HepG2 (cell line): ENCODE data around the gene PTGIS. TPM values are rescaled to one million over a fixed set of nuclear protein-coding genes. Genes with fewer than 3 reads are reported as not detected.

Experiments
- ATAC-seq: fragments of 200-7000 bp; cut with Tn5 transposase; 3 replicates; pipeline ENCODE4 v1.9.1; 2020; ENCODE audit warnings: mild to moderate bottlenecking, moderate library complexity
- BruUV-seq: library from RNA; stranded (reverse); fragments of 400-500 nt; replicated peaks from 2 replicates; lab custom pipeline; 2021; lab: Mats Ljungman, UMichigan
- CTCF ChIA-PET: fragments of 300-600 bp; formaldehyde crosslinking; extraction: SDS; loops from one replicate; lab custom pipeline; 2021; ENCODE audit warnings: low total read pairs, inconsistent platforms, low intra/inter-chr PET ratio; lab: Yijun Ruan, JAX
- POLR2A ChIA-PET: fragments of 350-600 bp; sonication (Branson Sonifier 250); formaldehyde crosslinking; loops from one replicate; lab custom pipeline; 2020; ENCODE audit warnings: antibody characterized with exemption, inconsistent platforms; lab: Yijun Ruan, JAX
- DNase-seq: peaks from one replicate; pipeline ENCODE4 v3.0.0-alpha.2; 2015; ENCODE audit warnings: low spot score
- FAIRE-seq: peaks from 3 replicates; lab custom pipeline; 2011; peaks lifted over from hg19 to GRCh38; lab: Jason Lieb, UNC
- H2AFZ ChIP-seq: one replicate; pipeline ENCODE4 v1.6.1; 2011; ENCODE audit warnings: low read length, inconsistent platforms
- H3K27ac ChIP-seq: fragments of 300-600 bp; 3 replicates; pipeline ENCODE4 v1.8.0; 2011; ENCODE audit warnings: mixed run types, mild to moderate bottlenecking, mixed read lengths, low read length, inconsistent platforms; ENCODE audit not compliant: insufficient read depth; ENCODE audit errors: extremely low read length
- H3K27me3 ChIP-seq, 2 experiments: fragments of 200-600 bp in 1 of 2; 2 replicates in 1 of 2; 3 replicates in 1 of 2; pipeline versions ENCODE4 v1.6.0 to v1.8.0; 2011; ENCODE audit warnings: low read length in 2 of 2, mild to moderate bottlenecking in 2 of 2, moderate library complexity in 2 of 2, inconsistent platforms in 1 of 2; ENCODE audit not compliant: insufficient read depth in 2 of 2, control insufficient read depth in 1 of 2
- H3K36me3 ChIP-seq, 2 experiments: fragments of 200-600 bp in 1 of 2; replicated peaks in 1 of 2; 2 replicates in 1 of 2; 3 replicates in 1 of 2; pipeline versions ENCODE4 v1.5.1 to v1.8.0; 2011; ENCODE audit warnings: low read length in 2 of 2, inconsistent platforms in 1 of 2; ENCODE audit not compliant: insufficient read depth in 2 of 2, control insufficient read depth in 1 of 2
- H3K4me1 ChIP-seq: 2 replicates; pipeline ENCODE4 v1.5.1; 2012; ENCODE audit warnings: low read length, inconsistent platforms; ENCODE audit not compliant: insufficient read depth
- H3K4me2 ChIP-seq: 2 replicates; pipeline ENCODE4 v1.6.0; 2011; ENCODE audit warnings: low read depth, low read length, inconsistent platforms
- H3K4me3 ChIP-seq, 3 experiments: fragments of 200-600 bp in 1 of 3; sonication (generic), shearing (Covaris generic) in 1 of 3; replicated peaks in 1 of 3; 2 replicates each; pipeline ENCODE4 v1.5.1; 2011 to 2016; ENCODE audit warnings: low read length in 3 of 3, inconsistent platforms in 2 of 3, low read depth in 2 of 3, mild to moderate bottlenecking in 2 of 3, control low read depth in 1 of 3, mixed read lengths in 1 of 3; ENCODE audit not compliant: insufficient read depth in 1 of 3
- H3K79me2 ChIP-seq: one replicate; pipeline ENCODE4 v1.6.1; 2011; ENCODE audit warnings: low read length, inconsistent platforms; ENCODE audit not compliant: insufficient read depth
- H3K9ac ChIP-seq: 2 replicates; pipeline ENCODE4 v1.6.0; 2011; ENCODE audit warnings: mild to moderate bottlenecking, low read depth, low read length, inconsistent platforms; ENCODE audit not compliant: insufficient read depth
- H3K9me3 ChIP-seq: 2 replicates; pipeline ENCODE4 v1.5.1; 2012; ENCODE audit warnings: mild to moderate bottlenecking, low read length
- H4K20me1 ChIP-seq: 2 replicates; pipeline ENCODE4 v1.6.0; 2011; ENCODE audit warnings: inconsistent platforms, mild to moderate bottlenecking, low read length, moderate library complexity; ENCODE audit not compliant: insufficient read depth
- FOSL2 ChIP-seq: sonication (generic); formaldehyde crosslinking; IDR thresholded peaks from 2 replicates; pipeline ENCODE4 v1.4.0; 2020; ENCODE audit warnings: missing genetic modification reagents
- HIVEP1 ChIP-seq: sonication (generic); formaldehyde crosslinking; IDR thresholded peaks from 2 replicates; pipeline ENCODE4 v1.4.0; 2020; ENCODE audit warnings: mild to moderate bottlenecking, missing genetic modification reagents
- ZFP36 ChIP-seq: fragments of 150-350 bp; IDR thresholded peaks from 2 replicates; pipeline ENCODE4 v1.6.1; 2018; ENCODE audit warnings: borderline replicate concordance, low read length, low read depth; ENCODE audit not compliant: partially characterized antibody
- ZNF7 ChIP-seq: IDR thresholded peaks from 2 replicates; pipeline ENCODE4 v1.6.1; 2016; ENCODE audit warnings: missing biosample characterization, missing genetic modification reagents
- ZSCAN20 ChIP-seq: sonication (generic); formaldehyde crosslinking; IDR thresholded peaks from 2 replicates; pipeline ENCODE4 v1.4.0; 2020; ENCODE audit warnings: missing genetic modification reagents, mild to moderate bottlenecking, borderline replicate concordance
- WGBS: methylation state at CpG from one replicate; pipeline ENCODE4 v1.1.6; 2017; ENCODE audit warnings: low lambda C conversion rate; 5-methylcytosine and 5-hydroxymethylcytosine counted together
- in situ Hi-C: cut with HindIII; loops from 2 replicates; pipeline ENCODE4 v1.10.0; 2017; ENCODE audit warnings: low pct_unique_long_range_greater_than_20kb; ENCODE audit not compliant: extremely low pct_ligation_motif_present
- intact Hi-C: fragments of 100-400 bp; cut with micrococcal nuclease; formaldehyde crosslinking; loops from one replicate; pipeline ENCODE4 v1.10.0; 2022; ENCODE audit not compliant: unreplicated experiment
- polyA plus RNA-seq, 8 experiments: library from polyadenylated mRNA; depleted of rRNA in 3 of 8; stranded (reverse) in 7 of 8; unstranded in 1 of 8; fragments of >200 nt; fragmentation: Illumina TruSeq in 4 of 8; extraction: Trizol in 4 of 8; gene quantifications; 2 replicates each; pipeline versions ENCODE4 v1.2.1 to v1.2.3, GENCODE V29; 2011 to 2016; ENCODE audit warnings: low read depth in 4 of 8, missing spikeins in 1 of 8, mixed read lengths in 1 of 8; ENCODE audit not compliant: insufficient read depth in 1 of 8
- total RNA-seq, 5 experiments: library from RNA; depleted of rRNA; stranded (reverse); fragments of >200 nt; fragmentation: Illumina TruSeq; extraction: Trizol; gene quantifications; 2 replicates each; pipeline ENCODE4 v1.2.3, GENCODE V29; 2016; ENCODE audit warnings: low read depth in 1 of 5

PTGIS gene
- total and polyA plus RNA-seq, 2 of the 13 experiments (the other 11 are each of a cell fraction or from before 2014, with no cell fraction given) = not detected

GRCh38 chr20:49490689-49491088, 77.2 kb downstream of the PTGIS start:
- WGBS = 13% methylated on average over 1 of the region's 1 CpG
- FAIRE-seq (no peak), ATAC-seq (peak; percentile 71), DNase-seq (peak; percentile 36)
- Histone ChIP-seq H3K79me2 (no peaks in the 10 kb centered on the region), H2AFZ (no peak overlapping the region), H3K27ac (no peak overlapping the region), H3K4me3 (no peak overlapping the region), H3K9me3 (no peaks in the 10 kb centered on the region), H4K20me1 (no peaks in the 10 kb centered on the region), H3K4me2 (no peak overlapping the region), H3K27me3 (peaks cover 1 to 5% of the 10 kb centered on the region in 2 experiments; a peak in 2 of 5 replicates), H3K36me3 (no peaks in the 10 kb centered on the region), H3K9ac (no peak overlapping the region), H3K4me1 (no peaks in the 10 kb centered on the region)
- in situ Hi-C loops = no loop called here
- BruUV-seq = no TSS peak
- ChIA-PET POLR2A (no interaction called here), CTCF (interaction anchor here (1.9 kb wide), 1 partner anchor 157 kb away, joined by 6 read pairs; no protein-coding TSS in a partner anchor)
- peak; percentile 77 for TF ChIP-seq ZNF7 (CRISPR knock-in tag)
- TF ChIP-seq FOSL2 (CRISPR knock-in tag) = peak; percentile 43; the same call in 1 of the 2 replicates
- TF ChIP-seq ZSCAN20 (CRISPR knock-in tag) = no peak
- intact Hi-C loops = no loop called here

DNA sequence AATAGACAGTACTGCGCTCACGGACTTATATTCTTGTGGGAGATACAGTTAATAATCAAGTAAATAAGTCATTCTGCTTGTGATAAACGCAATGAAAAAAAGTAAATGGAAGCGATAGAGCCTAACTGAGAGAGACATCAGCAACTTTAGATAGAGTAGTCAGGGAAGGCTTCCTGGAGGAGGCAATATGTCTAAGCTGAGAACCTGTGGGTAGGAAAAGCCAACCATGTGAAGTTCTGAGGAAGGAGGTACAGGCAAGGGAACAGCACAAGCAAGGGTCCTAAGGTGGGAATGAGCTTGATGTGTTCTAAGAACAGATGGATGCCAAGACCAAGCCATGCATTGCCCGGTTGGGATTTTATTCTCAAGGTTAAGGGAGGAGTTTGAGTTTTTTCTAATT, 78.2 kb downstream of the PTGIS start:
- 44% methylated on average over 5 of the region's 5 CpGs for WGBS
- Histone ChIP-seq H3K4me1 (peaks cover under 1% of the 10 kb centered on the region), H3K27ac (no peak overlapping the region), H3K9me3 (no peaks in the 10 kb centered on the region), H3K36me3 (no peaks in the 10 kb centered on the region), H4K20me1 (no peaks in the 10 kb centered on the region; the same call in 1 of the 2 replicates), H3K27me3 (peaks cover 1 to 9% of the 10 kb centered on the region in 2 experiments; a peak in 2 of 5 replicates), H3K4me3 (no peak overlapping the region), H3K9ac (no peak overlapping the region), H2AFZ (no peak overlapping the region), H3K4me2 (no peak overlapping the region), H3K79me2 (no peaks in the 10 kb centered on the region)
- in situ Hi-C loops = no loop called here
- ChIA-PET POLR2A (no interaction called here), CTCF (interaction anchor here (1.9 kb wide), 1 partner anchor 156 kb away, joined by 6 read pairs; no protein-coding TSS in a partner anchor)
- FAIRE-seq (no peak), DNase-seq (no peak), ATAC-seq (no peak)
- BruUV-seq = no TSS peak
- TF ChIP-seq ZFP36 (peak; percentile 68), HIVEP1 (CRISPR knock-in tag) (no peak)
- intact Hi-C loops = no loop called here
